GM21529 (cell line): ENCODE results near the gene NAALADL1.
"Not testable (repeated sequence)": the region's sequence is repeated elsewhere in the genome, so short reads cannot be mapped to it uniquely, and the experiment has no call there.

Experiments used
- ATAC-seq: cut with Tn5 transposase; IDR thresholded peaks from one replicate; pipeline ENCODE4 v1.9.1; 2021; ENCODE audit not compliant: unreplicated experiment

Gene NAALADL1

DNA sequence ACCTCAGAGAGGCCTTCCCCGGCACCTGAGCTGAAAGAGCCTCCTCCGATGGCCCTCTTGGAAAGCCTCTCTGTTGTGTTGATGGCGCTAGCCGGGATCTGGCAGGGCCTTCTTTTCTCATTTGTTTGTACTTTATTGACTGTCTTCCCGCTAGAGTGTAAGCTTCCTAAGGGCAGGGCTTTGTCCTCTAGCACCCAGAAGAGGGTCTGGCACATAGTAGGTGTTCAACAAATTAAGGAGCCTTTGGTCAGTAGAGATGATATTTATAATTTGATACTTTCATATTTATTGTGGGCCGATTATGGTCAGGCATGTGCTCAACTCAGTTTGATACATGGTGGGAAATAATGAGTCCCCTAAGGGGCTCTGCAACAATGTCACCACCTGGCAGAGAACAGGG, 40.4 kb downstream of the NAALADL1 start:
- ATAC-seq: no peak

DNA sequence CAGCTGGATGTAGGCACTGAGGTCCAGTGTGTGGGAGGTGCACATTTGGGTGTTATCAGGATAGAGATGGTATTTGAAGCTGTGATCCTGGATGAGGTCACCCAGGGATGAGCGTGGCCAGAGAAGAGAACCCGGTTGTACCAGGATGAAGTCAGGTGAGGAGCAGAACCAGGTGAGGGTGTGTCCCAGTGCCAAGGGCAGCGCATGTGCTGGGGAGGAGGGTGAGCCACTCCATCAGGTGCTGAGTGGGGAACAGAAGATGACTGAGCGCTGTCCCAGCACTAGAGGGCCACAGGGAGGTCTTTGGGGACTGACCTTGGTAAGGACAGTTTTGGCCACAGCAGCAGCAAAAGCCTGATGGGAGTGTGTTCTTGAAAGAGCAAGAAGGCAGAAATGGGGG, 41.6 kb downstream of the NAALADL1 start:
- no peak for ATAC-seq

- no peak for ATAC-seq
Measured at GRCh38 chr11:65014726-65015227, 43.6 kb downstream of the NAALADL1 start.

DNA sequence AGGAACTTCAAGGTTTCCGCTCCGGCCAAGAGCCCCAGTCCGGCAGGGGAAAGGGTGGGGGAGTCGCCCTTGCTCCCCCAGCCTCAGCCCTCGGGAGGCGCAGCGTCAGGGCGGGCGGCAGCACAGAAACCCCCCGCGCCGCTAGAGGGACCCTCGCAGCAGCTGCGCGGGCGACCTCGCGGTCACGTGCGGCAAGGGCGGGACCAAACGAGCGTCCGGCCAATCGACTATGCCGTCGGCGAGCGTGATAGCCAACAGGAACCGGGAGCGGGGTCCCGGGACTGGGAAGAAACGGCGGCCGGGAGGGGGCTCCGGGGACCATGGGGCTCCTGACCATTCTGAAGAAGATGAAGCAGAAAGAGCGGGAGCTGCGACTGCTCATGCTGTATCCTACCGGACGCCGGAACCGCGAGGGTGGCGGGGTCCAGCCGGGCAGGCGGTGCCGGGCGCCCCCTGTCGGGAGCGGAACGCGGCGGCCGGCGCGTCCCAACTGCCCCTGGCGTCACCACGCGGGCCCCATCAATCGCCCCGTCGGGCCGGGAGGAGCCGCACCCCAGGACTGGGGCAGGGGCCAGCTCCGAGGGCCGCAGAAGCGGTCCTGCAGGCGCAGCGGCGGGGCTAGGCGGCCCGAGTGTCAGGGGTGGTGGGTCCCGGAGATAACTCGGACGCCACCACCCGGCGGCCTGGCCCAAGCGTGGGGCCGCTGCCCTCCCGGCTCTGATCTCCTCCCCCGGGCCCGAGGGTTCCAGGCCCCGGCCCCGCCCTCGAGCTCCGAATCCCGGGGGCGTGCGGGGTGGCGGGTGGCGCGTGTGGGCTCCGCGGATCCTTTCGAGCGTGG, 44.2 kb downstream of the NAALADL1 start, which contains the start of gene ARL2:
ARL2 (plus strand) TSS at position 273 of the 838 bp plus-strand sequence; CDS start at position 321, 48 bp downstream.
- ATAC-seq: peak; percentile 74

GRCh38 chr11:65013130-65013887, 45.0 kb downstream of the NAALADL1 start:
- peak; percentile 69 for ATAC-seq

GRCh38 chr11:65008873-65009272, 49.5 kb downstream of the NAALADL1 start:
- no peak for ATAC-seq

GRCh38 chr11:65008016-65008415, 50.3 kb downstream of the NAALADL1 start:
- ATAC-seq: no peak

DNA sequence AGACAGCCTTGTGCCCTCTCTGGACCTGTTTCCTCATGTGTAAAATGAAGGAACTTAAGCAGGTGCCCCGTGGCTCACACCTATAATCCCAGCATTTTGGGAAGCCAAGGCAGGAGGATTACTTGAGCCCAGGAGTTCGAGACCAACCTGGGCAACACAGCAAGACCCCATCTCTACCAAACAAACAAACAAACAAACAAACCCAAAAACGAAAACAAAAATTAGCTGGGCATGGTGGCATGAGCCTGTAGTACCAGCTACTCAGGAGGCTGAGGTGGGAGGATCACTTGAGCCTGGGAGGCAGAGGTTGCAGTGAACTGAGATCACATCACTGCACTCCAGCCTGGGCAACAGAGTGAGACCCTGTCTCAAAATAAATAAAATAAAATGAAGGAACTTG, 54.4 kb downstream of the NAALADL1 start:
- not testable (repeated sequence) for ATAC-seq

- ATAC-seq: no peak
Measured at GRCh38 chr11:65003282-65003681, 55.1 kb downstream of the NAALADL1 start.

- ATAC-seq: no peak
Measured at GRCh38 chr11:65002706-65003105, 55.6 kb downstream of the NAALADL1 start.

DNA sequence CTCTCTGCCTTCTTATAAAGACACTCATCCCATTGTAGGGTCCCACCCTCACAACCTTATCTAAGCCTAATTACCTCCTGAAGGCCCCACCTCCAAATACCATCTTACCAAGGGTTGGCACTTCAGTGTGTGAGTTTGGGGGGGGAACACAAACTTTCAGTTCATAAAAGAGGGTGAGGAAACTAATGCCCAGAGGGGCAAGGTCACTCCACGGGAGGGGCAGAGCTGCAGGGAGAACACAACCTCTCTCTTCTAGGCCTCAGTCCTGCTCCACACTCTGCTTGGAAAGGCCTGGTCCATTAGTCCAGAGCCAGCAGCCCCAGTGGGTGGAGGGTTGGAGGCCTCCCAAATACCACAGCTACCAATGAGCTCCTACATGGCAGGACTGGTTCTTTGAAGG, 58.9 kb downstream of the NAALADL1 start:
- no peak for ATAC-seq

- ATAC-seq: no peak
Measured at GRCh38 chr11:64998690-64999431, 59.5 kb downstream of the NAALADL1 start.

DNA sequence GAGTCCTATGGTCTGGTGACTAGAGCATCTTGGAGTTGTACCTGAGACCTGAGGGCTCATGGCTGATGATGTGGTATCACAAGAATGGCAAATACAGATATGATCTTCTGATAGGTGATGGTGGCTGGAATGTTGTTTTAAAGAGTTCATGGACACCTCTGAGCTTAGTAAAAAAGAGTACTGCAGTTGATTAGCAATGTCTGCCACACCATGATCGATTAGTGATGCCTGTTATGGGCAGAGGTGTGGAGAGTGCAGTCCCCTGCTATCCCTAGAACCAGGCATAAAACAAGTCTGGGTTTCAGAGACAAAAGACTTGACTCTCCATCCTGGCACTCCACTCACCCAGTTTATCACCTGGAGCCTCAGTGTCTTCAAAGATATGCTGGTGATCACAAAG, 60.2 kb downstream of the NAALADL1 start:
- ATAC-seq: no peak

DNA sequence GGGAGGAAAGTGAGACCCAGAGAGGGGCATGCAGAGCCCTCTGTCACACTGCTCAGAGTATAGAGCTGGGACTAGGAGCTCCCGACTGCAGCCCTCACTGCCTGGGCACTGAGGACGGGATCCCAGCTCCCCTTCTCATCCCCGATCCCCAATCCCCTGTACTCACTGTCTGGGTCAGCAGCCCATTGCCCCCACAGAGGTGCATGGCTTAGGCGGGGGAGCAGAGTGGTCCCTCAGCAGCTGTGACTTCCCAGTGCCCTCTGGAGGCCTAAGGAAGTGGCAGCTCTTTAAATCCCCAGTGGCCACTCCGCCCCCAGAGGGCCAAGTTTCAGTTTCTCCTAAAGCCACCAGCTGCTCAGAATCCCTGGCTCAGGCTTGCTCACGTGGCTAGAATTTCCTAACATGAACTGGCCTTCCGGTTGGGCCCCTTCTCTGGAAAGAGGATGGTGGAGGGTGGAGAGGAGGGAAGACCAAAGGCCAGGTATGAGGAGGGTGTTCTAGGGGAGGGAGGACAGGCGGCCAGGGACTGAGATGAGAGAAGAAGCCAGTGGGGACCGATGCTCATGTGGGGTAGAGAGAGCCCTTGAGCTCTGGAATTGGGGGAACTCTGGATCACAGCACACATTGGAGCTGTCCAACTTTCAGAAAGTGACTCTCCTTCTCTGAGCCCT, 61.5 kb downstream of the NAALADL1 start, which contains the start of gene BATF2:
BATF2 (minus strand) TSS at position 262 of the 671 bp plus-strand sequence; CDS start at position 205, 57 bp downstream.
- ATAC-seq: no peak

DNA sequence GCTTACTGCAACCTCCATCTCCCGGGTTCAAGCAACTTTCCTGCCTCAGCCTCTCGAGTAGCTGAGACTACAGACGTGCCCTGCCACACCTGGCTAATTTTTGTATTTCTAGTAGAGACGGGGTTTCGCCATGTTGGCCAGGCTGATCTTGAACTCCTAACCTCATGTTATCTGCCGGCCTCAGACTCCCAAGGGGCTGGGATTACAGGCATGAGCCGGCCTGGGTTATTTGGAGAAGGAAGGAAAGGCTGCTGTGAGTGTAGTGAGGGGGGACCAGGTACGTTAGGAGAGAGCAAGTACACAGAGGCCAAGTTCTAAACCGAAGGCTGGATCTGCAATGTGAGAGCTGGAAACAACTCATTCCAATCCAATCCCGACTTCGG, 62.0 kb downstream of the NAALADL1 start:
- ATAC-seq: no peak
